ENCODE measurements around the gene TAF12. TPM values are rescaled to one million over a fixed set of nuclear protein-coding genes. Genes with fewer than 3 reads are reported as not detected.

Gene TAF12
- total RNA-seq, 1 experiment from 2014 or later = 72.3 TPM

Other genes starting within 250 kb of the TAF12 start
- gene RCC1, start 137.0 kb downstream of the TAF12 start, total RNA-seq (2014; rRNA removed; shearing (Covaris generic)) = 113 and 136 TPM in 2 replicates
- gene TRNAU1AP, start 90.0 kb downstream of the TAF12 start, total RNA-seq (2014; rRNA removed; shearing (Covaris generic)) = 35.3 and 37.1 TPM in 2 replicates
- gene RAB42, start 50.8 kb downstream of the TAF12 start, total RNA-seq (2014; rRNA removed; shearing (Covaris generic)) = 6.2 and 11.5 TPM in 2 replicates
- gene RNU11, start 5.5 kb upstream of the TAF12 start, total RNA-seq (2014; rRNA removed; shearing (Covaris generic)) = not detected in 2 replicates
- gene GMEB1, start 25.7 kb upstream of the TAF12 start, total RNA-seq (2014; rRNA removed; shearing (Covaris generic)) = 20.9 and 22.5 TPM in 2 replicates
- gene YTHDF2, start 93.9 kb upstream of the TAF12 start, total RNA-seq (2014; rRNA removed; shearing (Covaris generic)) = 114 and 137 TPM in 2 replicates
- gene OPRD1, start 169.1 kb upstream of the TAF12 start, total RNA-seq (2014; rRNA removed; shearing (Covaris generic)) = 0.52 and 0.81 TPM in 2 replicates

Data from H7 (cell line).